ENCODE data around the gene LIMS1. TPM values are rescaled to one million over a fixed set of nuclear protein-coding genes. Genes with fewer than 3 reads are reported as not detected.

Gene LIMS1
- 77.7 TPM for total RNA-seq

GRCh38 chr2:108533832-108534583, at the start of gene LIMS1:
LIMS1 (plus strand) TSS chr2:108534470; CDS start chr2:108534563, 93 bp downstream.

GRCh38 chr2:108719149-108720044, 185.1 kb downstream of the LIMS1 start, which contains the start of gene RANBP2:
RANBP2 (plus strand) TSS chr2:108719482; CDS start chr2:108719607, 125 bp downstream.

Small RNAs within 50 kb of the gene (small RNA-seq; reads per million reads assigned to genes)
- not detected for gene AC010095.1 (ENCODE audit: low replicate concordance)

Other genes with a start within 250 kb of the LIMS1 start
- gene SULT1C2, start 245.6 kb upstream of the LIMS1 start, total RNA-seq = 47.5 TPM
- gene SULT1C4, start 156.5 kb upstream of the LIMS1 start, total RNA-seq = 55.4 TPM
- 39.2 TPM for gene GCC2, start 85.3 kb upstream of the LIMS1 start, total RNA-seq
- gene RANBP2, start 185.0 kb downstream of the LIMS1 start, total RNA-seq = 69.0 TPM